ENCODE data around the gene SLC25A25.

The SLC25A25 gene

GRCh38 chr9:128145536-128145935 is 77.5 kb downstream of the SLC25A25 start:
- DNase-seq (ENCODE audit: low read depth): no peak

DNA sequence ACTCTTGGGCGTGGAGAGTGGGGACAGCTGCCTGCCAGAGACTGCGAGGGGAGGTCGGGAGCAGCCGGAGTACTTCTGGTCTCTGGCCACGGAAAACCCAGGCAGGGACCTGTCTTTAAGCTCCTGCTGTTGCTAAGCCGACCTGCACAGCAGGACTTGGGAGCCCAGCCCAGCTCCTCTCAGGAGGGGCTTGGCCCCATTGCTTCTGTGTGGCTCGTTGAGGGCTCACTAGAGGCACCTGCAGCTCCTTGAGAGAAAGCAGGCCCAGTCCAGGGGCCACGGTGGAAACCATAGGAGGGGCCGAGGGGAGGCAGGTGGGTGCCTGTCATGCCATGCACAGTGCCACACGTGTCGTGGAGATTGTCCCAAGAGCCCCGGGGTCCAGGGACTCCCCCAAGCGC is 77.9 kb downstream of the SLC25A25 start:
- no peak for DNase-seq (ENCODE audit: low read depth)

GRCh38 chr9:128146591-128147120 is 78.6 kb downstream of the SLC25A25 start:
- no peak for DNase-seq (ENCODE audit: low read depth)

DNA sequence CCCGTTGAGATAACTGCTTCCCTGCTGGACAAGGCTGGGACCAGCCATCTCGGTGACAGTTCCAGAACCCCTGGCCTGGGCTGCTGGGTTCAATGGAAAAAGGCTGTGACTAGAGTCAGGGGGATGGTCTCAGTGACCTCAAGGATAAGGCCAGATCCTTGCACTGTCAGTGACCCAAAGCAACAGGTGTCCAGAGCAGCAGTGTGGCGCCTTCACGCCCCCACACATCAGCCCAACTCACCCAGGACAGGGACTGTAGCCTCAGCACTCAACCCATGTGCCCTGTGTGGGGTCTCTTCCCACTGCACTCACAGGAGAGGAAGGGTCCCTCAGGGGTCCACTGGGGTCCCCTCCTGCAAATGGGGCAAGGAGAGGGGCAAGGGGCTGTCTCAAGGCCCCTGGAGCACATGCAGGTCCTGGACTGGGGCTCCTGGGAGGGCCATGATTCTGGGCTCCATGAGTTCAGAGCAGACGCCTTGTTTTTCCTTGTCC is 80.5 kb downstream of the SLC25A25 start:
- DNase-seq (ENCODE audit: low read depth): no peak

DNA sequence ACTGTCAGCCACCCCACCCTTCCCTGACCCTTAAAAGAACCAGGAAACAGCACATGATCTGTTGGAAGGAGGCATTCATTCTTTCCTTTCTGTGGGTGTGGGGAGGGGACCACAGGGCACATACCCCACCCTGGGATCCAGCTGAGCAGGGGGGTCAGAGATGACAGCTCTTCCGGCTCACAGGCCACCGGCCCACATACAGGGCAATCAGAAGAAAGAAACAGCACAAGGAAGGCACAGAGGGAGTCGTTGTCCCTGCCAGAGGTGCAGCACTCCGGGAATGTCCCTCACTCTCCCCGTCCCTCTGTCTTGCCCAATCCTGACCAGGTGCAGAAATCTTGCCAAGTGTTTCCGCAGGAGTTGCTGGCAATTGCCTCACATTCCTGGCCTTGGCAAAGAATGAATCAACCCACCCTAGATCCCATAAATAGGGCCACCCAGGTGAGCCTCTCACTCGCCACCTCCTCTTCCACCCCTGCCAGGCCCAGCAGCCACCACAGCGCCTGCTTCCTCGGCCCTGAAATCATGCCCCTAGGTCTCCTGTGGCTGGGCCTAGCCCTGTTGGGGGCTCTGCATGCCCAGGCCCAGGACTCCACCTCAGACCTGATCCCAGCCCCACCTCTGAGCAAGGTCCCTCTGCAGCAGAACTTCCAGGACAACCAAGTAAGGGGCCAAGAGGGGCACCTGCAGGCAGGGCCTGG is 81.1 kb downstream of the SLC25A25 start, which contains the start of gene LCN2:
LCN2 (plus strand) TSS at position 453 of the 701 bp plus-strand sequence; CDS start at position 526, 73 bp downstream.
- no peak for DNase-seq (ENCODE audit: low read depth)

DNA sequence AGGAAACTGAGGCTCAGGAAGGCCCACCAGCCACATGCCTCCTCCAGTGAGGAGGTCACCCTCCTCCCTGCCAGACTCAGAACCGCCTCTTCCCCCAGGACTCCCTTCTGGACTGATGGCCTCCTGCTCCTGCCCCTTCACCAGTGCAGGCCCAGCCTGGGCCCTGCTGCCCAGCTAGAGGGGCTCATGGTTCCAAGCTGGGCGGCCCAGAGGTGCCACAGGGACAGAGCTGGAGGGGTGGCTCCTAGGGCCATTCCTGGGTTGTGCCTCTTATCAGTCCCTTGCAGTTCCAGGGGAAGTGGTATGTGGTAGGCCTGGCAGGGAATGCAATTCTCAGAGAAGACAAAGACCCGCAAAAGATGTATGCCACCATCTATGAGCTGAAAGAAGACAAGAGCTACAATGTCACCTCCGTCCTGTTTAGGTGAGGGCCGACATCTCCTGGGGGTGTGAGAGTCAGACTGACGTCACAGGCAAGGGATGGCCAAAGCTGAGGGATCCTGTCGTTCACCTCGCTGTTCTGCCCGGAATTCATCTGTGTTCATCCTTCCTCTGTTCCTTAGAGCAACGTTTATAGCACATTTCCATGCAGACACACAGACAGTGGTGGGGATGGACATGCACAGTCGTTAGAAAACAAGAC is 82.0 kb downstream of the SLC25A25 start:
- no peak for DNase-seq (ENCODE audit: low read depth)

DNA sequence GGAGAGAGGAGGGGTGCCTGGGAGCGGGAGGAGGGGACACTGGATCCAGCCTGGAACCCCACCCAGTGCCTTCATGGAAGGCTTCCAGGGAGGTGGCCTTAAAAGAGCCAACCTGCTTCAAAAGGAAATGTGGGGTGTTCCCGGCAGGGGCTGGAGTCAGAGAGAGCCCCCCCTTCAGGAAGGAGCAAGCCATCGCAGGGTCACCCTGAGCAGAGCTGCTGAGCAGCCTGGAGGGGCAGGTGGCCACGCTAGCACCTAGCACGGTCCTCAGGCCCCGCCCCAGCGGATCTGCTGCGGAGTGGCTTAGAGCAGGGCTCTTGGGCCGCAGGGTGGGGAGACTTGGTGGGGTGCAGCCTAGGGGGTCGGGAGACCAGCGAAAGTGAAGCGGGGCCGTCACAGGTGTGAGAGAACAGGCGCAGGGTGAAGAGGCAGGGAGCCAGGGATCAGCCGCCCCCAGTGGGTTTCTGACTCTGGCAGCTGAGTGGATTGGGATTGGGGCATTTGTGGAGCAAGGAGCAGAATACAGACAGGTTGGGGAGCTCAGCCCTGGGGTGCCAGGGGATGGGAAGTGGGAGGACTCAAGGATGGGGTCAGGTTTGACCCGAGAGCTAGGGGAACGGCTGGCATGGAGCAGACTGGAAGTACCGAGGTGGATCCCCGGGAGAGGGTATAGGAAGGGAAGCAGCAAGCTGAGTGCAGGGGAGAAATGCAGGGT is 82.7 kb downstream of the SLC25A25 start:
- no peak for DNase-seq (ENCODE audit: low read depth)

- DNase-seq (ENCODE audit: low read depth): no peak
Observed at GRCh38 chr9:128151309-128152132, 83.5 kb downstream of the SLC25A25 start.

DNA sequence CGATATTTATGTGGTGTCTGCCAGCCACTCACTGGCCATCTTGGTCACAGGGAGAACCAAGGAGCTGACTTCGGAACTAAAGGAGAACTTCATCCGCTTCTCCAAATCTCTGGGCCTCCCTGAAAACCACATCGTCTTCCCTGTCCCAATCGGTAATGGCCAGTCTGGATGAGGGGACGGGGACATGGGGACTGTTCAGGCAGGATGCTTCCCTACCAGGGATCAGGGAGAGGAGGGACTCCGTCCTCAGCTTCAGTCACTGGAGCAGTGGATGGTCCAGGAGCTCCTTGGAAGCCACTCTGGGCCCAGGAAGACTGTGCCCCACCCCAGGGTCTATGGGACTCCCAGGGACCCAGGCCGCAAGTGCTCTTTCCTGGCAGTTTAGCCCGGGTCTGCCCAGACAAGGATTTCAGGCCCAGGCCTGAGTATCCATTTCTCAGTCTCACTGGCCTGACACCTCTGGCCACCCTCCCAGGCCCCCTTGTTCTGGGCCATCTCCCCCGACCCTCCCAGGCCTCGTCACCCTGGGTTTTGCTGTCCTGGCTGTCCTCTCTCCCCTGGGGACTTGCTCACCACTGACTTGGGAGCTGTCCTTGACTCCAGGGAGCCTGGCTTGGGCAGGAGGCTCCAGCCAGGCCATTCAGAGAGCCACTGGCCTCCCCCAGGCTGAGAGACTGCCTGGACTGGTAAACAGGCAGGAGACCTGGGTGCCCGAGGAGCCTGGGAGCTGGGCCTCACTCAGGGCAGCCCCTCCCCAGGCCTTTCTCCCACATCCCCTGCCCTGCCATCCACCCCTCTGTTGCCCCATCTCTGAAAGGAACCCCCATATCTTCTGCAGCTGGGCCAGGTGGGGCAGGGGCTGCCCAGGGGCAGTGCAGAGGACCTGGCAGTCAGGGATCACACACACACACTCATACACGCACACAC is 84.4 kb downstream of the SLC25A25 start:
- DNase-seq (ENCODE audit: low read depth): no peak

GRCh38 chr9:128153060-128153946 is 85.3 kb downstream of the SLC25A25 start:
- no peak for DNase-seq (ENCODE audit: low read depth)

DNA sequence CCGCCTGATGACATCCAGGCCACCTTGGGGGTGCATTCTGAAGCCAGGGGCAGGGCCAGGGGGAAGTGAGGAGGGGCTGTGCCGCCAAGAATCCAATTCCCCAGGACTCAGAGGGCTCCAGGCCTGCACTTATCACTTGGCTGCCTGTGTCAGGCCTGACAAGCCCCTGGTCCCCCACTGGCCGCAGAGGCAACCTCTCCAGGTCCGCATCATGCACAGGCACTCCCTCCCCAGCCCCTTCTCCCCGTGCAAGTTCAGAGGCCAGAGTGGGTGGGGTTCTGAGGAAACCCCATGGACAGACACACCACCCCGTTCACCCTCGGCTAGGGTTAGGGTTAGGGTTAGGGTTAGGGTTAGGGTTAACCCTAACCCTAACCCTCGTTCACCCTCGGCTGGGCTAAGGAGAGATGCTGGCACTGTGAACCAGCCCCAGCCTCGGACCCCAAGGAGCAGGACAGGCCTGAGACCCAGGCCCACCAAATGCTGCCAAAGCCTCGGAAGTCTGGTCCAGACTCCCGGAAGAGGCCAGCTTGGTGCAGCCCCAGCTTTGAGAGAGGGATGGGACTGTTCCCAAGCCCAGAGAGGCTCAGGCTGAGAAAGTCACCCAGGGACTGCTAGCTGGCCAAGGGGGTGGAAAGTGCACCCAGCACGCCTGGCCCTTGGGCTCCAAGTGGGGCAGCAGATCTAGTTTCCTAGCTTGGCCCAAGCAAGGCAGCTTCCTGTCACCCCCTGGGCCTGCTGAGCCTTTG is 86.1 kb downstream of the SLC25A25 start:
- DNase-seq (ENCODE audit: low read depth): no peak

GRCh38 chr9:128155736-128156500 is 87.9 kb downstream of the SLC25A25 start:
- DNase-seq (ENCODE audit: low read depth): no peak
